Measurements from ENCODE around the gene CPLX1.

DNA sequence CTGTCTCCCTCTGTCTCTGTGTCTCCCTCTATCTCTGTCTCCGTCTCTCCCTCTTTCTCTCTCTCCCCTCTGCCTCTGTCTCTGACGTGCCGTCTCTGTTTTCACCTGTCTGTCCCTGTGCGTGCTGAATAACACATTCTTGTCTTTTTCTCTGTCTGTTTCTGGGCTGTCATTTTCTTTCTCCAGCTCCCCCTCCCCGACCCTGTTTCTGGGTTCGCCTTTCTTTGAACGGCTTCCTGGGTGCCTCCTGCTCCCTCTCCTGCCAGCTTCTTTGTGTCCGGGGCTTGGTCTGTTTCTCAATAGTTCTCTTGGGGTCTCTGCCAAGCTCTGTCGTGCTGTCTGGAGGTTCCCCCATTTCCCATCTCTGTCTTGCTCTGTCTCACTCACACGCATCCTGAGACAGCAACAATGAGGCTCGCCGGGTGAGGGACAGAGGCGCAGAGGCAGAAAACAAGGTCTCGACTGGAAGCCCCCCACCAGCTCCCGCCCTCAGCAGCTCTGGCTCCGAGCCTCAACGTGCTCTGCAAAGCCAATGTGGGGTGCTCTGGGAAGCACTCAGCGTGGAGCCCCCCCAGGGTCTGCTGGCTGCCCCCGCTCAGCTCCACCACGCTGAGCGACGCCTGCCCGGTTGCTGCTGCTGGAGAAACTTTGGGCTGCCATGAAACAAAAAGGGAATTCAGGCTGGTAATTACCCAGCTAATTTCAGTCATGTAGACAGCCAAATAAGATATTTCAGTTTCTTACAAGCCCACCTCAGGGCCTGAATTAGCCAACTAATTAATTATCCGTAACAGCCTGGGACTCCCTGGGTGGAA, 3.4 kb downstream of the CPLX1 start:
- no peak for TF ChIP-seq POLR2A (IDR thresholded peaks at IDR 0.05)
- TF ChIP-seq CTCF (IDR thresholded peaks at IDR 0.05), result no peak

Data from tibial nerve (tissue), 3 donors.